ENCODE results near the gene MYO5B.

GRCh38 chr18:49922228-49922627 lies 272.7 kb downstream of the MYO5B start:
- no peak for TF ChIP-seq CTCF (IDR thresholded peaks at IDR 0.05)
- TF ChIP-seq POLR2A (IDR thresholded peaks at IDR 0.05): no peak
